Progenitor cell of endocrine pancreas (in vitro differentiated cells): ENCODE data around the gene LINS1. TPM values are rescaled to one million over a fixed set of nuclear protein-coding genes. Genes with fewer than 3 reads are reported as not detected.

Experiments used
- DNase-seq: peaks from one replicate; pipeline ENCODE4 v3.0.0; 2021; ENCODE audit warnings: low spot score; ENCODE audit not compliant: unreplicated experiment
- H3K27ac Mint-ChIP-seq: 2 replicates; pipeline ENCODE4 v1.8.0; 2021; ENCODE audit warnings: mild to moderate bottlenecking, moderate library complexity, mixed read lengths
- H3K27me3 Mint-ChIP-seq: 2 replicates; pipeline ENCODE4 v1.8.0; 2021; ENCODE audit warnings: mixed read lengths
- H3K36me3 Mint-ChIP-seq: 2 replicates; pipeline ENCODE4 v1.8.0; 2022; ENCODE audit warnings: mixed read lengths; ENCODE audit not compliant: insufficient read depth
- H3K4me1 Mint-ChIP-seq: 2 replicates; pipeline ENCODE4 v1.8.0; 2021; ENCODE audit warnings: low read depth, mixed read lengths
- H3K4me3 Mint-ChIP-seq: 2 replicates; pipeline ENCODE4 v1.8.0; 2021; ENCODE audit warnings: low read depth, mild to moderate bottlenecking, moderate library complexity, mixed read lengths
- H3K9me3 Mint-ChIP-seq: 2 replicates; pipeline ENCODE4 v1.8.0; 2021; ENCODE audit warnings: low read depth, mixed read lengths
- CTCF ChIP-seq: fragments of 200-600 bp; sonication (generic); IDR thresholded peaks from one replicate; pipeline ENCODE4 v1.5.0; 2021; ENCODE audit warnings: antibody characterized with exemption, mild to moderate bottlenecking; ENCODE audit not compliant: unreplicated experiment
- total RNA-seq: library from RNA; stranded (reverse); gene quantifications from 2 replicates; pipeline ENCODE4 v1.2.1, GENCODE V29; 2021

Gene LINS1
- total RNA-seq, 1 donor from 2014 or later, result 17.7 TPM

- Mint-ChIP-seq H3K9me3 (no peaks in the 10 kb centered on the region), H3K27me3 (no peaks in the 10 kb centered on the region), H3K27ac (no peak overlapping the region), H3K36me3 (no peaks in the 10 kb centered on the region), H3K4me3 (no peak overlapping the region), H3K4me1 (no peaks in the 10 kb centered on the region)
- no peak for DNase-seq
- TF ChIP-seq CTCF, result no peak
Measured at GRCh38 chr15:100544946-100545345, 57.0 kb downstream of the LINS1 start.

GRCh38 chr15:100544338-100544841 lies 57.6 kb downstream of the LINS1 start:
- H3K4me3 Mint-ChIP-seq, result no peak overlapping the region
- H3K36me3 Mint-ChIP-seq, result no peaks in the 10 kb centered on the region
- H3K4me1 Mint-ChIP-seq, result no peaks in the 10 kb centered on the region
- DNase-seq, result no peak
- no peaks in the 10 kb centered on the region for H3K27me3 Mint-ChIP-seq
- H3K9me3 Mint-ChIP-seq, result no peaks in the 10 kb centered on the region
- no peak for TF ChIP-seq CTCF
- H3K27ac Mint-ChIP-seq, result no peak overlapping the region

GRCh38 chr15:100542290-100542689 lies 59.7 kb downstream of the LINS1 start:
- no peaks in the 10 kb centered on the region for H3K27me3 Mint-ChIP-seq
- no peak overlapping the region for H3K4me3 Mint-ChIP-seq
- no peaks in the 10 kb centered on the region for H3K36me3 Mint-ChIP-seq
- peaks cover 4% of the 10 kb centered on the region for H3K9me3 Mint-ChIP-seq
- H3K27ac Mint-ChIP-seq, result no peak overlapping the region
- no peaks in the 10 kb centered on the region for H3K4me1 Mint-ChIP-seq
- no peak for DNase-seq
- no peak for TF ChIP-seq CTCF

- Mint-ChIP-seq H3K27me3 (peaks cover 7% of the 10 kb centered on the region), H3K4me3 (no peak overlapping the region), H3K36me3 (no peaks in the 10 kb centered on the region), H3K27ac (no peak overlapping the region), H3K9me3 (peaks cover 4% of the 10 kb centered on the region), H3K4me1 (no peaks in the 10 kb centered on the region)
- DNase-seq, result no peak
- no peak for TF ChIP-seq CTCF
Measured at GRCh38 chr15:100537331-100537730, 64.7 kb downstream of the LINS1 start.

- peaks cover 4% of the 10 kb centered on the region for H3K9me3 Mint-ChIP-seq
- no peak overlapping the region for H3K4me3 Mint-ChIP-seq
- H3K36me3 Mint-ChIP-seq, result no peaks in the 10 kb centered on the region
- no peak overlapping the region for H3K27ac Mint-ChIP-seq
- no peaks in the 10 kb centered on the region for H3K4me1 Mint-ChIP-seq
- DNase-seq, result no peak
- H3K27me3 Mint-ChIP-seq, result peaks cover 9% of the 10 kb centered on the region
- no peak for TF ChIP-seq CTCF
Measured at GRCh38 chr15:100536733-100537132, 65.3 kb downstream of the LINS1 start.
